ENCODE data around the gene EBLN1.

The EBLN1 gene

DNA sequence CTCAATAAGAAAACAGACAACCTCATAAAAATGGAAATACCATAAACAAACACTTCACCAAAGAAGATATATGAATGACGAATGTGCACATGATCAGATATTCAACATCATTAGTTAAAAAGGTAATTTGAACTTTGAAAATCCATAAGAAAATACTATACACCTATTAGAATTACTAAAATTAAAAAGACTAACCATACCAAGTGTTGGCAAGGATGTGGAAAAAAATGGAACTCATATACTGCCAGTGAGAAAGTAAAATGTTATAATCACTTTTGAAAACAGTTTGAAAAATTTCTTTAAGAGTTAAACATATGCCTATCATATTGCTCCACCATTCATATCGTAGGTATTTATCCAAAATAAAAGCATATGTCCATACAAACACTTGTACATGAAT lies 37.1 kb downstream of the EBLN1 start:
- peaks cover 0 to 3% of the 10 kb centered on the region in 2 donors for H3K9me3 ChIP-seq (ENCODE audit: control insufficient read depth in 2 of 2, low read length in 2 of 2)
- no peaks in the 10 kb centered on the region for H3K4me1 ChIP-seq (ENCODE audit: control insufficient read depth, insufficient read depth, low read length)
- H3K27ac ChIP-seq (ENCODE audit: low read length) = no peak overlapping the region
- H3K4me3 ChIP-seq (ENCODE audit: low read length in 2 of 2) = no peak overlapping the region
- H3K9ac ChIP-seq (ENCODE audit: low read length in 2 of 2) = no peak overlapping the region
- no peaks in the 10 kb centered on the region for H3K36me3 ChIP-seq (ENCODE audit: control insufficient read depth in 2 of 2, insufficient read depth in 2 of 2, low read length in 2 of 2)
- no peaks in the 10 kb centered on the region for H3K27me3 ChIP-seq (ENCODE audit: control insufficient read depth in 1 of 2, insufficient read depth in 2 of 2, low read length in 2 of 2)

GRCh38 chr10:22174442-22174841 lies 43.4 kb downstream of the EBLN1 start:
- Histone ChIP-seq H3K9me3 (ENCODE audit: control insufficient read depth in 2 of 2, low read length in 2 of 2) (no peaks in the 10 kb centered on the region), H3K4me1 (ENCODE audit: control insufficient read depth, insufficient read depth, low read length) (no peaks in the 10 kb centered on the region), H3K27me3 (ENCODE audit: control insufficient read depth in 1 of 2, insufficient read depth in 2 of 2, low read length in 2 of 2) (no peaks in the 10 kb centered on the region), H3K4me3 (ENCODE audit: low read length in 2 of 2) (no peak overlapping the region), H3K36me3 (ENCODE audit: control insufficient read depth in 2 of 2, insufficient read depth in 2 of 2, low read length in 2 of 2) (no peaks in the 10 kb centered on the region), H3K27ac (ENCODE audit: low read length) (no peak overlapping the region), H3K9ac (ENCODE audit: low read length in 2 of 2) (no peak overlapping the region)

- no peaks in the 10 kb centered on the region for H3K9me3 ChIP-seq (ENCODE audit: control insufficient read depth in 2 of 2, low read length in 2 of 2)
- no peak overlapping the region for H3K4me3 ChIP-seq (ENCODE audit: low read length in 2 of 2)
- no peaks in the 10 kb centered on the region for H3K36me3 ChIP-seq (ENCODE audit: control insufficient read depth in 2 of 2, insufficient read depth in 2 of 2, low read length in 2 of 2)
- H3K27ac ChIP-seq (ENCODE audit: low read length) = no peak overlapping the region
- no peaks in the 10 kb centered on the region for H3K4me1 ChIP-seq (ENCODE audit: control insufficient read depth, insufficient read depth, low read length)
- no peaks in the 10 kb centered on the region for H3K27me3 ChIP-seq (ENCODE audit: control insufficient read depth in 1 of 2, insufficient read depth in 2 of 2, low read length in 2 of 2)
- H3K9ac ChIP-seq (ENCODE audit: low read length in 2 of 2) = no peak overlapping the region
Observed at GRCh38 chr10:22171131-22171530, 46.7 kb downstream of the EBLN1 start.

GRCh38 chr10:22170582-22170981 lies 47.2 kb downstream of the EBLN1 start:
- H3K27me3 ChIP-seq (ENCODE audit: control insufficient read depth in 1 of 2, insufficient read depth in 2 of 2, low read length in 2 of 2) = no peaks in the 10 kb centered on the region
- no peak overlapping the region for H3K9ac ChIP-seq (ENCODE audit: low read length in 2 of 2)
- H3K4me1 ChIP-seq (ENCODE audit: control insufficient read depth, insufficient read depth, low read length) = no peaks in the 10 kb centered on the region
- H3K27ac ChIP-seq (ENCODE audit: low read length) = no peak overlapping the region
- H3K9me3 ChIP-seq (ENCODE audit: control insufficient read depth in 2 of 2, low read length in 2 of 2) = no peaks in the 10 kb centered on the region
- no peak overlapping the region for H3K4me3 ChIP-seq (ENCODE audit: low read length in 2 of 2)
- no peaks in the 10 kb centered on the region for H3K36me3 ChIP-seq (ENCODE audit: control insufficient read depth in 2 of 2, insufficient read depth in 2 of 2, low read length in 2 of 2)

DNA sequence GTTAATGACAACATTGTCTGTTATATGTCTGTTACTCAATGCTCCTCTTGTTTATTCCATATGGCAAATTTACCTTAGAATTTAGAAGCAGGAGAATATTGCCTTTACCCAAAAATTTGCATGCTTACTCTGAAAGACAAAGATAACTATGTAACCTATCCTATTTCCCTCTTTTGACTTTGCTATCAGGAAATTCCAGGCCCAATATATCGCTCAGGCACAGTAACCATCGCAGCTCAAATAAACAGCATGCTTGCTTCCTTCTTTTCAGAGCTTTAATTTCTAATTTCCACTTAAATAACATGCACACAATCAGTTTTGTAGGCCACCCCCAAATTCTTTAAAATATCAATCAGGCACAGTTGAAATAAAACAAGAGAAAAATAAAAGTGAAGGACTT lies 57.8 kb downstream of the EBLN1 start:
- no peaks in the 10 kb centered on the region for H3K36me3 ChIP-seq (ENCODE audit: control insufficient read depth in 2 of 2, insufficient read depth in 2 of 2, low read length in 2 of 2)
- no peak overlapping the region for H3K4me3 ChIP-seq (ENCODE audit: low read length in 2 of 2)
- H3K9me3 ChIP-seq (ENCODE audit: control insufficient read depth in 2 of 2, low read length in 2 of 2) = no peaks in the 10 kb centered on the region
- no peak overlapping the region for H3K27ac ChIP-seq (ENCODE audit: low read length)
- no peaks in the 10 kb centered on the region for H3K27me3 ChIP-seq (ENCODE audit: control insufficient read depth in 1 of 2, insufficient read depth in 2 of 2, low read length in 2 of 2)
- H3K4me1 ChIP-seq (ENCODE audit: control insufficient read depth, insufficient read depth, low read length) = no peaks in the 10 kb centered on the region
- H3K9ac ChIP-seq (ENCODE audit: low read length in 2 of 2) = no peak overlapping the region

DNA sequence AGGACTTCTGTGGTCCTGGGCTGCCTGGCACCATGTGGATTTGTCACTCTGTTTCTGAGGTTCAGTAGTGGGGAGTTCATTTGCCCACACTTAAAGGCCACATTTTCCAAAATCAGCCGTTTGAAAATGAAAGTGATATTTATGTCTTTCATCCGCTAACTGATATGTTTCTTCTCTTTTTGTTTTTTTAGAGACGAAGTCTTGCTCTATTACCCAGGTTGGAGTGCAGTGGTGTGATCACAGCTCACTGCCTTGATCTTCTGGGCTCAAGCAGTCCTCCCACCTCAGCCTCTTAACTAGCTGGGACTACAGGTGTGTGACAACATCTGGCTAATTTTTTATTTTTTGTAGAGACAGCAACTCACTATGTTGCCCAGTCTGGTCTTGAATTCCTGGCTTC lies 58.6 kb downstream of the EBLN1 start:
- no peak overlapping the region for H3K9ac ChIP-seq (ENCODE audit: low read length in 2 of 2)
- no peak overlapping the region for H3K4me3 ChIP-seq (ENCODE audit: low read length in 2 of 2)
- H3K27ac ChIP-seq (ENCODE audit: low read length) = no peak overlapping the region
- no peaks in the 10 kb centered on the region for H3K27me3 ChIP-seq (ENCODE audit: control insufficient read depth in 1 of 2, insufficient read depth in 2 of 2, low read length in 2 of 2)
- no peaks in the 10 kb centered on the region for H3K36me3 ChIP-seq (ENCODE audit: control insufficient read depth in 2 of 2, insufficient read depth in 2 of 2, low read length in 2 of 2)
- H3K9me3 ChIP-seq (ENCODE audit: control insufficient read depth in 2 of 2, low read length in 2 of 2) = no peaks in the 10 kb centered on the region
- H3K4me1 ChIP-seq (ENCODE audit: control insufficient read depth, insufficient read depth, low read length) = no peaks in the 10 kb centered on the region

Measured in stomach smooth muscle (tissue), 2 donors.